ENCODE data around the gene KLK10. TPM values are rescaled to one million over a fixed set of nuclear protein-coding genes. Genes with fewer than 3 reads are reported as not detected.
A peak's percentile ranks its signal among the peaks of the same experiment; 100 is the strongest.

KLK10 gene
- total RNA-seq, 4 donors from 2014 or later = 45.2 to 85.3 (median 53.9) TPM

DNA sequence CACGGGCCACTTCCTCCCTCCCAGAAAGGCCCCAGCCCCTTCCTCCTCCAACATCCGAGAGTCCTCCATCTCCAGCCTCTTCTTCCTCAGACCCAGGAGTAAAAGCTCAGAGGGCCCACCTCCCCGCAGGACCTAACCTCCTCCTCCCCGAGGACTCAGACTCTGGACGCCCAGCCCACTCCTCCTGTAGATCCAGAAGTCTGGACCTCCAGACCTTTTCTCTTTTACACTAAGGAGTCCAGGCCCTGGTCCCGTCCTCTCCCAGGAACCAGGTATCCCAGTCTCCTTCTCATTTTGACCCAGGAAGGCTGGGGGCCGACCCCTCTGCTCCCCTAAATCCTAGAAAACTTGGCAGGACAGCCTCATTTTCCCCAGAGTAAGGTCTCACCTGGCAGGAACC is 16.2 kb downstream of the KLK10 start:
- 77% methylated on average over 7 of the region's 7 CpGs for WGBS
- Histone ChIP-seq H3K4me1 (peaks cover 21% of the 10 kb centered on the region), H3K27ac (no peak overlapping the region), H3K27me3 (peaks cover 48% of the 10 kb centered on the region), H3K4me3 (no peak overlapping the region), H3K36me3 (no peaks in the 10 kb centered on the region), H3K9me3 (no peaks in the 10 kb centered on the region)
- TF ChIP-seq POLR2A (IDR thresholded peaks at IDR 0.05) (no peak), POLR2AphosphoS5 (IDR thresholded peaks at IDR 0.05) (no peak), EP300 (IDR thresholded peaks at IDR 0.05) (no peak)
- TF ChIP-seq, protein P1, sequence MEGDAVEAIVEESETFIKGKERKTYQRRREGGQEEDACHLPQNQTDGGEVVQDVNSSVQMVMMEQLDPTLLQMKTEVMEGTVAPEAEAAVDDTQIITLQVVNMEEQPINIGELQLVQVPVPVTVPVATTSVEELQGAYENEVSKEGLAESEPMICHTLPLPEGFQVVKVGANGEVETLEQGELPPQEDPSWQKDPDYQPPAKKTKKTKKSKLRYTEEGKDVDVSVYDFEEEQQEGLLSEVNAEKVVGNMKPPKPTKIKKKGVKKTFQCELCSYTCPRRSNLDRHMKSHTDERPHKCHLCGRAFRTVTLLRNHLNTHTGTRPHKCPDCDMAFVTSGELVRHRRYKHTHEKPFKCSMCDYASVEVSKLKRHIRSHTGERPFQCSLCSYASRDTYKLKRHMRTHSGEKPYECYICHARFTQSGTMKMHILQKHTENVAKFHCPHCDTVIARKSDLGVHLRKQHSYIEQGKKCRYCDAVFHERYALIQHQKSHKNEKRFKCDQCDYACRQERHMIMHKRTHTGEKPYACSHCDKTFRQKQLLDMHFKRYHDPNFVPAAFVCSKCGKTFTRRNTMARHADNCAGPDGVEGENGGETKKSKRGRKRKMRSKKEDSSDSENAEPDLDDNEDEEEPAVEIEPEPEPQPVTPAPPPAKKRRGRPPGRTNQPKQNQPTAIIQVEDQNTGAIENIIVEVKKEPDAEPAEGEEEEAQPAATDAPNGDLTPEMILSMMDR (IDR thresholded peaks at IDR 0.05) = no peak
- no peak for DNase-seq (ENCODE audit: low spot score in 2 of 2)

DNA sequence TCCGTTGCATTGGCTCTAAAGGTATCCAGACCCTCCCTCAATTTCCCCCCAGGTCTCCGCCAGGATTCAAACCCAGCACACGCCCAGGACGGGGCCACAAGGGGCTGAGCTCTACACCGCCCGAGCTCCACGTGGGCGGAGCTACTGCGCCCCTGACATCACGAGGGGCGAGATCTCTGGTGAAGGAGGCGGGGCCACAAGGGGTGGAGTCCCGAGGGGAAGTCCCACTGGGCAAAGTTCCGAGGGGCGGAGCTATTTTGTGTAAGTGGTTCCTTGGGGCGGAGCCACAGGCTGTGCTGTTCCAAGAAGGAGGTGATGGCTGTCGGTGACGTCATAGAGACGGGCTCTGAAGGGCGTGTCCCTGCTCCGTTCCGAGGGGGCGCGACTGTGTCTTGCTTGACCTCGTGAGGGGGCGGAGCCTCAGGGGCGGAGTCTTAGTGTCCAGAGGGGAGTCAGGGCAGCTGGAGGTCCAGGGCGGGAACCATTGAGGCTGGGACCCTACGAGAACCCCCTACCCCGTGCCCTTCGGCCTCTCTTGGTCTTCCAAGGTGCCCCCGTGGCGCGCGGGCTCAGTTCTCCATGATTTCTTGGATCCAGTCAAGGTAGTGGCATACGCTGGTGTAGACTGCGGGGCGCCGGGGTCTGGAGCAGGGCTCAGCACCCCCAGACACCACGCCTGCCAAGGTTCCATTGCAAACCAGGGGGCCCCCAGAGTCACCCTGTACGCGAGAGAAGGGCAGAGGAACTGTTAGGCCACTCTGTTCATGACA is 16.8 kb downstream of the KLK10 start:
- Histone ChIP-seq H3K4me3 (no peak overlapping the region), H3K4me1 (peaks cover 21% of the 10 kb centered on the region), H3K36me3 (no peaks in the 10 kb centered on the region), H3K27ac (no peak overlapping the region), H3K27me3 (peaks cover 53% of the 10 kb centered on the region), H3K9me3 (no peaks in the 10 kb centered on the region)
- 47% methylated on average over 19 of the region's 42 CpGs for WGBS
- DNase-seq (ENCODE audit: low spot score in 2 of 2) = peak in 1 of 2 donors; percentile 81
- TF ChIP-seq POLR2A (IDR thresholded peaks at IDR 0.05) = no peak

DNA sequence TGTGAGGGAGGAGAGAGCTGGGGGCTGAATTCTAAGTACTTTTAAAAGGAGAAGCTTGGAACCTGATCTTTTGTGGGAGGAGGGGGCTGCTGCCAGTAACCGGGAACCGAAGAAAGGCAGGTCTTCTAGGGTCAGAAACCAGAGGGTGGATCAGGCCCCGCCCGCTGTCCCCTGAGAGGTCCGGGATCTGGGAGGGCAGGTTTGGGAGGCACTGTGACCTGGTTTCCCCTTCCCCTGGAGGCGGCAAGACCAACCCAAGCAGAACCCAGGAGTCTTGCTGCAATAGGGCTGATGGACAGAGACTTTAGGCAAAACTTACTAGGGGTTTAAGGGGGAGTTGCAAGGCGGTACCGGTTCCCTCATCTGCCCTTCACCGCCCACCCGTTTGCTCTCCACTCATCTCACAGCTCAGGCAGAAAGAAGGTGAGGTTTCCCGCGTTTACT is 17.4 kb downstream of the KLK10 start:
- WGBS = 26% methylated on average over 12 of the region's 12 CpGs
- H3K27me3 ChIP-seq = peaks cover 53% of the 10 kb centered on the region

GRCh38 chr19:51001515-51001914 is 18.0 kb downstream of the KLK10 start, which contains the start of gene KLK8:
Gene KLK8, minus strand, starts transcription at chr19:51001604. Its CDS starts 437 bp downstream, at chr19:51001167.
- H3K9me3 ChIP-seq = no peaks in the 10 kb centered on the region
- H3K27ac ChIP-seq = peak within 1 kb of the TSS; percentile 65
- no peaks in the 10 kb centered on the region for H3K36me3 ChIP-seq
- DNase-seq (ENCODE audit: low spot score in 2 of 2) = no peak
- 15% methylated on average over 7 of the region's 7 CpGs for WGBS
- no peak for TF ChIP-seq POLR2A (IDR thresholded peaks at IDR 0.05)
- no peak for TF ChIP-seq EP300 (IDR thresholded peaks at IDR 0.05)
- TF ChIP-seq POLR2AphosphoS5 (IDR thresholded peaks at IDR 0.05) = no peak
- TF ChIP-seq, protein P1 (IDR thresholded peaks at IDR 0.05) = no peak
- peaks cover 21% of the 10 kb centered on the region for H3K4me1 ChIP-seq
- peak within 1 kb of the TSS; percentile 35 for H3K4me3 ChIP-seq
- H3K27me3 ChIP-seq = peaks cover 50% of the 10 kb centered on the region

More for the DNA sequence above, 17.4 kb downstream of the KLK10 start:
- Histone ChIP-seq H3K27ac (peak overlapping the region; percentile 65), H3K9me3 (no peaks in the 10 kb centered on the region), H3K4me1 (peaks cover 21% of the 10 kb centered on the region), H3K4me3 (peak overlapping the region; percentile 35), H3K36me3 (no peaks in the 10 kb centered on the region)
- no peak for DNase-seq (ENCODE audit: low spot score in 2 of 2)
- TF ChIP-seq EP300 (IDR thresholded peaks at IDR 0.05) (no peak), POLR2AphosphoS5 (IDR thresholded peaks at IDR 0.05) (no peak), POLR2A (IDR thresholded peaks at IDR 0.05) (no peak)
- TF ChIP-seq, protein P1 (IDR thresholded peaks at IDR 0.05) = no peak

- DNase-seq (ENCODE audit: low spot score in 2 of 2) = no peak
- 31% methylated on average over 15 of the region's 16 CpGs for WGBS
- Histone ChIP-seq H3K27ac (peak overlapping the region; percentile 65), H3K36me3 (no peaks in the 10 kb centered on the region), H3K4me3 (peak overlapping the region; percentile 35), H3K4me1 (peaks cover 21% of the 10 kb centered on the region), H3K27me3 (peaks cover 46% of the 10 kb centered on the region), H3K9me3 (no peaks in the 10 kb centered on the region)
- TF ChIP-seq, protein P1 (IDR thresholded peaks at IDR 0.05) = no peak
- TF ChIP-seq EP300 (IDR thresholded peaks at IDR 0.05) = no peak
- TF ChIP-seq POLR2A (IDR thresholded peaks at IDR 0.05) = no peak
- no peak for TF ChIP-seq POLR2AphosphoS5 (IDR thresholded peaks at IDR 0.05)
These were observed 18.5 kb downstream of the KLK10 start for GRCh38 chr19:51000981-51001380.
